Measurements from ENCODE around the gene CNTNAP5.

The CNTNAP5 gene

GRCh38 chr2:124151691-124152090 lies 126.6 kb downstream of the CNTNAP5 start:
- DNase-seq (ENCODE audit: low read depth in 2 of 3, low spot score in 2 of 3): no peak

- no peak for DNase-seq (ENCODE audit: low read depth in 2 of 3, low spot score in 2 of 3)
Measured at GRCh38 chr2:124153713-124154112, 128.6 kb downstream of the CNTNAP5 start.

GRCh38 chr2:124159166-124159565 lies 134.1 kb downstream of the CNTNAP5 start:
- no peak for DNase-seq (ENCODE audit: low read depth in 2 of 3, low spot score in 2 of 3)

GRCh38 chr2:124161542-124161941 lies 136.5 kb downstream of the CNTNAP5 start:
- no peak for DNase-seq (ENCODE audit: low read depth in 2 of 3, low spot score in 2 of 3)

GRCh38 chr2:124162256-124162655 lies 137.2 kb downstream of the CNTNAP5 start:
- no peak for DNase-seq (ENCODE audit: low read depth in 2 of 3, low spot score in 2 of 3)

- no peak for DNase-seq (ENCODE audit: low read depth in 2 of 3, low spot score in 2 of 3)
Measured at GRCh38 chr2:124163840-124164239, 138.8 kb downstream of the CNTNAP5 start.

GRCh38 chr2:124165698-124166097 lies 140.6 kb downstream of the CNTNAP5 start:
- DNase-seq (ENCODE audit: low read depth in 2 of 3, low spot score in 2 of 3): no peak

- DNase-seq (ENCODE audit: low read depth in 2 of 3, low spot score in 2 of 3): no peak
Measured at GRCh38 chr2:124171472-124172063, 146.5 kb downstream of the CNTNAP5 start.

GRCh38 chr2:124178719-124179118 lies 153.6 kb downstream of the CNTNAP5 start:
- no peak for DNase-seq (ENCODE audit: low read depth in 2 of 3, low spot score in 2 of 3)

GRCh38 chr2:124180635-124181034 lies 155.5 kb downstream of the CNTNAP5 start:
- no peak for DNase-seq (ENCODE audit: low read depth in 2 of 3, low spot score in 2 of 3)

- no peak for DNase-seq (ENCODE audit: low read depth in 2 of 3, low spot score in 2 of 3)
Measured at GRCh38 chr2:124186801-124187200, 161.7 kb downstream of the CNTNAP5 start.

GRCh38 chr2:124187948-124188347 lies 162.9 kb downstream of the CNTNAP5 start:
- DNase-seq (ENCODE audit: low read depth in 2 of 3, low spot score in 2 of 3): no peak

GRCh38 chr2:124193706-124194105 lies 168.6 kb downstream of the CNTNAP5 start:
- no peak for DNase-seq (ENCODE audit: low read depth in 2 of 3, low spot score in 2 of 3)

GRCh38 chr2:124201713-124202112 lies 176.6 kb downstream of the CNTNAP5 start:
- no peak for DNase-seq (ENCODE audit: low read depth in 2 of 3, low spot score in 2 of 3)

- DNase-seq (ENCODE audit: low read depth in 2 of 3, low spot score in 2 of 3): no peak
Measured at GRCh38 chr2:124209441-124209840, 184.4 kb downstream of the CNTNAP5 start.

- DNase-seq (ENCODE audit: low read depth in 2 of 3, low spot score in 2 of 3): no peak
Measured at GRCh38 chr2:124211461-124211860, 186.4 kb downstream of the CNTNAP5 start.

GRCh38 chr2:124213977-124214587 lies 189.0 kb downstream of the CNTNAP5 start:
- DNase-seq (ENCODE audit: low read depth in 2 of 3, low spot score in 2 of 3): no peak

- no peak for DNase-seq (ENCODE audit: low read depth in 2 of 3, low spot score in 2 of 3)
Measured at GRCh38 chr2:124246170-124246569, 221.1 kb downstream of the CNTNAP5 start.

GRCh38 chr2:124248386-124248785 lies 223.3 kb downstream of the CNTNAP5 start:
- DNase-seq (ENCODE audit: low read depth in 2 of 3, low spot score in 2 of 3): no peak

GRCh38 chr2:124250433-124250832 lies 225.3 kb downstream of the CNTNAP5 start:
- DNase-seq (ENCODE audit: low read depth in 2 of 3, low spot score in 2 of 3): no peak

GRCh38 chr2:124254621-124255020 lies 229.5 kb downstream of the CNTNAP5 start:
- no peak for DNase-seq (ENCODE audit: low read depth in 2 of 3, low spot score in 2 of 3)

- no peak for DNase-seq (ENCODE audit: low read depth in 2 of 3, low spot score in 2 of 3)
Measured at GRCh38 chr2:124257120-124257519, 232.0 kb downstream of the CNTNAP5 start.
